Neuronal stem cell (in vitro differentiated cells): ENCODE measurements around the gene REC114.

ENCODE experiments used
- DNase-seq: peaks from one replicate; pipeline ENCODE4 v3.0.0-alpha.2; 2013; ENCODE audit warnings: low spot score
- H2AFZ ChIP-seq: one replicate; pipeline ENCODE4 v1.6.1; 2013; ENCODE audit warnings: mild to moderate bottlenecking, low read length, inconsistent platforms
- H2AK5ac ChIP-seq: 2 replicates; pipeline ENCODE4 v1.6.1; 2013; ENCODE audit warnings: low read depth, mild to moderate bottlenecking, inconsistent platforms, low read length, moderate library complexity, mixed read lengths
- H2BK120ac ChIP-seq: 2 replicates; pipeline ENCODE4 v1.6.1; 2013; ENCODE audit warnings: low read depth, mild to moderate bottlenecking, inconsistent platforms, low read length, moderate library complexity, mixed read lengths
- H2BK12ac ChIP-seq: one replicate; pipeline ENCODE4 v1.6.1; 2013; ENCODE audit warnings: low read length, inconsistent platforms
- H2BK15ac ChIP-seq: 2 replicates; pipeline ENCODE4 v1.6.1; 2013; ENCODE audit warnings: mild to moderate bottlenecking, low read length, inconsistent platforms, mixed read lengths
- H2BK5ac ChIP-seq: one replicate; pipeline ENCODE4 v1.6.1; 2013; ENCODE audit warnings: inconsistent platforms, mild to moderate bottlenecking, low read length, moderate library complexity
- H3K14ac ChIP-seq: one replicate; pipeline ENCODE4 v1.6.1; 2013; ENCODE audit warnings: low read length, inconsistent platforms
- H3K18ac ChIP-seq: 2 replicates; pipeline ENCODE4 v1.6.1; 2013; ENCODE audit warnings: low read length, inconsistent platforms
- H3K23ac ChIP-seq: 2 replicates; pipeline ENCODE4 v1.6.1; 2013; ENCODE audit warnings: low read depth, mild to moderate bottlenecking, mixed read lengths, low read length, inconsistent platforms; ENCODE audit not compliant: poor library complexity
- H3K27ac ChIP-seq: replicated peaks from 3 replicates; pipeline ENCODE4 v1.5.1; 2013; ENCODE audit warnings: low read length, inconsistent platforms
- H3K27me3 ChIP-seq, 3 experiments: 2 replicates each; pipeline ENCODE4 v1.6.1; 2013; ENCODE audit warnings: low read length in 3 of 3, mild to moderate bottlenecking in 2 of 3, inconsistent platforms in 1 of 3, low read depth in 1 of 3, mixed read lengths in 1 of 3, moderate library complexity in 1 of 3; ENCODE audit not compliant: control insufficient read depth in 3 of 3, insufficient read depth in 3 of 3
- H3K36me3 ChIP-seq, 2 donors: replicated peaks in 1 of 2; 2 replicates each; pipeline ENCODE4 v1.6.1; 2013; ENCODE audit warnings: low read length in 2 of 2; ENCODE audit not compliant: control insufficient read depth in 2 of 2, insufficient read depth in 2 of 2
- H3K4ac ChIP-seq: 2 replicates; pipeline ENCODE4 v1.6.1; 2013; ENCODE audit warnings: inconsistent platforms, mild to moderate bottlenecking, low read length, moderate library complexity
- H3K4me1 ChIP-seq, 2 donors: 1 replicate in 1 of 2; 2 replicates in 1 of 2; pipeline ENCODE4 v1.6.1; 2013; ENCODE audit warnings: low read length in 2 of 2, low read depth in 1 of 2; ENCODE audit not compliant: control insufficient read depth in 2 of 2, insufficient read depth in 1 of 2
- H3K4me2 ChIP-seq: one replicate; pipeline ENCODE4 v1.6.1; 2013; ENCODE audit warnings: mild to moderate bottlenecking, low read length, inconsistent platforms; ENCODE audit not compliant: insufficient read depth, poor library complexity, severe bottlenecking
- H3K4me3 ChIP-seq, 2 donors: 2 replicates each; pipeline ENCODE4 v1.5.1; 2013; ENCODE audit warnings: low read length in 2 of 2, mild to moderate bottlenecking in 2 of 2, inconsistent platforms in 1 of 2, moderate library complexity in 1 of 2
- H3K79me1 ChIP-seq: one replicate; pipeline ENCODE4 v1.6.1; 2013; ENCODE audit warnings: low read depth, mild to moderate bottlenecking, inconsistent platforms, low read length, moderate library complexity
- H3K9ac ChIP-seq: one replicate; pipeline ENCODE4 v1.6.1; 2013; ENCODE audit warnings: mild to moderate bottlenecking, low read depth, low read length, inconsistent platforms; ENCODE audit not compliant: poor library complexity
- H3K9me3 ChIP-seq, 2 donors: replicated peaks in 1 of 2; 2 replicates each; pipeline versions ENCODE3 to v1.6.1; 2013; ENCODE audit warnings: low read length in 2 of 2, mild to moderate bottlenecking in 2 of 2, inconsistent platforms in 1 of 2, low read depth in 1 of 2, mixed read lengths in 1 of 2, moderate library complexity in 1 of 2; ENCODE audit not compliant: control insufficient read depth in 2 of 2, insufficient read depth in 1 of 2
- H4K8ac ChIP-seq: one replicate; pipeline ENCODE4 v1.6.1; 2013; ENCODE audit warnings: low read depth, mild to moderate bottlenecking, inconsistent platforms, low read length, moderate library complexity
- H4K91ac ChIP-seq: one replicate; pipeline ENCODE4 v1.6.1; 2013; ENCODE audit warnings: low read length, low read depth, mild to moderate bottlenecking, inconsistent platforms; ENCODE audit not compliant: poor library complexity
- WGBS, 2 donors: extraction: QIAGEN DNeasy Blood & Tissue Kit; methylation state at CpG; one replicate each; pipeline ENCODE4 v1.1.7; 2013; ENCODE audit warnings: missing lambda C conversion rate in 2 of 2, mixed read lengths in 1 of 2; ENCODE audit not compliant: insufficient read length in 2 of 2, insufficient replicate concordance in 1 of 2; ENCODE audit errors: extremely low coverage in 2 of 2; 5-methylcytosine and 5-hydroxymethylcytosine counted together

Gene REC114

GRCh38 chr15:73584699-73585420 lies 141.9 kb downstream of the REC114 start:
- no peak overlapping the region for H3K4ac ChIP-seq
- H2BK15ac ChIP-seq = no peak overlapping the region
- H3K27ac ChIP-seq = no peak overlapping the region
- no peak overlapping the region for H2AK5ac ChIP-seq
- H3K4me1 ChIP-seq = no peaks in the 10 kb centered on the region
- H3K79me1 ChIP-seq = peaks cover 1% of the 10 kb centered on the region
- DNase-seq = no peak
- no peaks in the 10 kb centered on the region for H3K27me3 ChIP-seq
- H2AFZ ChIP-seq = no peak overlapping the region
- H4K8ac ChIP-seq = no peak overlapping the region
- WGBS, 2 donors = no CpG with 5 or more reads among the region's 5 CpGs
- H2BK12ac ChIP-seq = no peak overlapping the region
- no peak overlapping the region for H2BK120ac ChIP-seq
- no peak overlapping the region for H3K23ac ChIP-seq
- no peak overlapping the region for H4K91ac ChIP-seq
- no peak overlapping the region for H3K9ac ChIP-seq
- H3K4me3 ChIP-seq = no peak overlapping the region
- H3K14ac ChIP-seq = no peak overlapping the region
- H2BK5ac ChIP-seq = no peak overlapping the region
- no peak overlapping the region for H3K4me2 ChIP-seq
- H3K9me3 ChIP-seq = no peaks in the 10 kb centered on the region
- no peak overlapping the region for H3K18ac ChIP-seq
- peaks cover 19 to 94% of the 10 kb centered on the region in 2 donors for H3K36me3 ChIP-seq

DNA sequence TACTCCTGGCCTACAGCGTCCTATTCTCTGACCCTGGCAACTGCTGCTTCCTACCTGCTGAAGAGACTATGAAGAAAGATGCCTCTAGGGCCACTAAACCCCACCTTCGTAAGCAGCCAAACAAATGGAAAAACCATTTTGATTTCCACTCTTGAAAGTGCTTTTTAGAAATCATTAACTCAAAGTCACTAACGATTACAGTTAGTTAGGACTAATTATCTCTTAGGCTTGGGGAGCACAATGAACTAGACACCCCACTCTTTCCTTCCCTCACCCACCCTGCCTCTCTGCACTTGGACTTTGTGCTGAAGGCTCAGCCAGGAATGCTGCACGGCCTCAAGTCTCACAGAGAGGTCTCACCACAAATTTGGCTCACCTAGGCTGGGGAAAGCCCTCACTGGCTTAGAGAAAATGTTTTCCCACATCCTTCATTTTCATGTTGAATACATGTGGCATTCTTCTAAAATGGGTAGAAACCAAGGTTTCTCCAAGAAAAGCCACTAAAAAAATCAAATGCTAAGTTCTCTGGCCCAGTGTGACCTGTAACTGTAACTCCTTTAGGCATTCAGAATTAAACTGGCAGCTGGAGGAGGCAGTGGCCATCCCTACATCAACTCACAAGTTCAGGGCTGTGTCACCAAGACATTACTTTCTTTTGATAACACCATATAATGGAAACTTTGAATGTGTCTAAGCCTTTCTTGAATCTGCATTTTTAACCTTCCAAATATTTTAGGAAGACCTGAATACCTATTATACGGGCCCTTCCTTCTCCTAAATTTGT lies 143.1 kb downstream of the REC114 start:
- Histone ChIP-seq H3K4me3 (no peak overlapping the region), H3K4ac (no peak overlapping the region), H2AFZ (no peak overlapping the region), H3K18ac (no peak overlapping the region), H3K4me2 (no peak overlapping the region), H3K36me3 (peaks cover 16 to 97% of the 10 kb centered on the region in 2 donors), H2BK120ac (no peak overlapping the region), H3K4me1 (no peaks in the 10 kb centered on the region), H3K9ac (no peak overlapping the region), H4K8ac (no peak overlapping the region), H3K79me1 (peaks cover 1% of the 10 kb centered on the region), H3K27me3 (no peaks in the 10 kb centered on the region), H2BK5ac (no peak overlapping the region), H3K27ac (no peak overlapping the region), H3K9me3 (no peaks in the 10 kb centered on the region), H2BK15ac (no peak overlapping the region), H3K23ac (no peak overlapping the region), H2AK5ac (no peak overlapping the region), H4K91ac (no peak overlapping the region), H2BK12ac (no peak overlapping the region), H3K14ac (no peak overlapping the region)
- no peak for DNase-seq
- WGBS, 2 donors = no CpG with 5 or more reads among the region's 5 CpGs

- no peak overlapping the region for H2AK5ac ChIP-seq
- no peak overlapping the region for H3K4me2 ChIP-seq
- no peak for DNase-seq
- no peak overlapping the region for H3K23ac ChIP-seq
- no peak overlapping the region for H2BK5ac ChIP-seq
- H3K4ac ChIP-seq = no peak overlapping the region
- H3K18ac ChIP-seq = no peak overlapping the region
- H3K9ac ChIP-seq = no peak overlapping the region
- no peak overlapping the region for H4K8ac ChIP-seq
- no peaks in the 10 kb centered on the region for H3K9me3 ChIP-seq
- H3K36me3 ChIP-seq = peaks cover 16 to 71% of the 10 kb centered on the region in 2 donors
- no peak overlapping the region for H2AFZ ChIP-seq
- H2BK120ac ChIP-seq = no peak overlapping the region
- H3K27me3 ChIP-seq = no peaks in the 10 kb centered on the region
- H4K91ac ChIP-seq = no peak overlapping the region
- H3K4me3 ChIP-seq = no peak overlapping the region
- H3K14ac ChIP-seq = no peak overlapping the region
- no peak overlapping the region for H2BK12ac ChIP-seq
- H2BK15ac ChIP-seq = no peak overlapping the region
- no peaks in the 10 kb centered on the region for H3K4me1 ChIP-seq
- H3K79me1 ChIP-seq = no peaks in the 10 kb centered on the region
- no CpG with 5 or more reads among the region's 1 CpG for WGBS, 2 donors
- no peak overlapping the region for H3K27ac ChIP-seq
Observed at GRCh38 chr15:73589766-73590165, 146.8 kb downstream of the REC114 start.

DNA sequence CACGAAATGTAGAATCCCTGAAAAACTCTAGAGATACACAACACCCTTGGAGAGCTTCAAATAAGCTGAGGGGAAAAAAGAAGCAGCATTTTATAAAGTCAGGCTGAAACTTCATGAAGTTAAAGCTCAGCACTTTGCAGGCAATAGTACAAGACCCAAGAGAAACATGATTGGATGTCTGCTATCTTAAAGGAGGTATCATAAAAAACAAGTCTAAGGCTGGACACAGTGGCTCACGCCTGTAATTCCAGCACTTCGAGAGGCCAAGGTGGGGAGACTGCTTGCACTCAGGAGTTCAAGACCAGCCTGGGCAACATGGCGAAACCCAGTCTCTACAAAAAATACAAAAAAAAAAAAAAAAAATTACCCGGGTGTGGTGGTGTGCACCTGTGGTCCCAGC lies 147.3 kb downstream of the REC114 start:
- no CpG with 5 or more reads among the region's 5 CpGs for WGBS, 2 donors
- Histone ChIP-seq H3K9ac (no peak overlapping the region), H3K27ac (no peak overlapping the region), H2AK5ac (no peak overlapping the region), H3K4ac (no peak overlapping the region), H3K79me1 (no peaks in the 10 kb centered on the region), H3K27me3 (no peaks in the 10 kb centered on the region), H3K14ac (no peak overlapping the region), H2BK5ac (no peak overlapping the region), H3K36me3 (peaks cover 16 to 66% of the 10 kb centered on the region in 2 donors), H3K18ac (no peak overlapping the region), H2BK12ac (no peak overlapping the region), H3K9me3 (no peaks in the 10 kb centered on the region), H3K4me2 (no peak overlapping the region), H3K23ac (no peak overlapping the region), H4K8ac (no peak overlapping the region), H2BK15ac (no peak overlapping the region), H2AFZ (no peak overlapping the region), H3K4me1 (no peaks in the 10 kb centered on the region), H4K91ac (no peak overlapping the region), H2BK120ac (no peak overlapping the region), H3K4me3 (no peak overlapping the region)
- no peak for DNase-seq
